HepG2 (cell line): Measurements from ENCODE around the gene HDAC3. TPM values are rescaled to one million over a fixed set of nuclear protein-coding genes. Genes with fewer than 3 reads are reported as not detected.

Experiments
- ADNP ChIP-seq: sonication (generic); formaldehyde crosslinking; IDR thresholded peaks from 2 replicates; pipeline ENCODE4 v1.4.0; 2020; ENCODE audit warnings: missing genetic modification reagents
- BCL6 ChIP-seq: IDR thresholded peaks from 2 replicates; pipeline ENCODE4 v1.6.1; 2016; ENCODE audit warnings: missing genetic modification reagents, missing compliant biosample characterization
- BRD4 ChIP-seq: sonication (generic); formaldehyde crosslinking; IDR thresholded peaks from 2 replicates; pipeline ENCODE4 v1.4.0; 2020; ENCODE audit warnings: missing genetic modification reagents
- GATAD1 ChIP-seq: IDR thresholded peaks from 2 replicates; pipeline ENCODE4 v1.6.1; 2016; ENCODE audit warnings: missing genetic modification reagents, missing compliant biosample characterization
- HDAC1 ChIP-seq: sonication (generic); formaldehyde crosslinking; IDR thresholded peaks from 2 replicates; pipeline ENCODE4 v1.5.1; 2020; ENCODE audit warnings: mild to moderate bottlenecking, missing genetic modification reagents
- KAT8 ChIP-seq: IDR thresholded peaks from 2 replicates; pipeline ENCODE4 v1.6.1; 2016; ENCODE audit warnings: missing genetic modification reagents, missing compliant biosample characterization
- KDM1A ChIP-seq: IDR thresholded peaks from 2 replicates; pipeline ENCODE4 v1.6.1; 2016; ENCODE audit warnings: missing compliant biosample characterization
- MXI1 ChIP-seq: IDR thresholded peaks from 3 replicates; pipeline ENCODE4 v1.6.1; 2012; ENCODE audit warnings: low read depth, low read length, inconsistent platforms, borderline replicate concordance
- NKX3-1 ChIP-seq: sonication (generic); formaldehyde crosslinking; IDR thresholded peaks from 2 replicates; pipeline ENCODE4 v1.5.0; 2020; ENCODE audit warnings: missing genetic modification reagents
- REL ChIP-seq: sonication (generic); formaldehyde crosslinking; conservative IDR thresholded peaks from 2 replicates; pipeline ENCODE4 v1.8.0; 2022; ENCODE audit warnings: mild to moderate bottlenecking, missing genetic modification reagents, moderate library complexity
- SCMH1 ChIP-seq: sonication (generic); formaldehyde crosslinking; IDR thresholded peaks from 2 replicates; pipeline ENCODE4 v1.9.0; 2021; ENCODE audit warnings: missing genetic modification reagents, mild to moderate bottlenecking, borderline replicate concordance
- THAP11 ChIP-seq: IDR thresholded peaks from 2 replicates; pipeline ENCODE4 v1.6.1; 2016; ENCODE audit warnings: missing biosample characterization, missing genetic modification reagents
- ZBTB20 ChIP-seq: sonication (generic); formaldehyde crosslinking; IDR thresholded peaks from 2 replicates; pipeline ENCODE4 v1.8.1; 2023; ENCODE audit warnings: missing genetic modification reagents, low read depth, mild to moderate bottlenecking, borderline replicate concordance
- ZFP36L2 ChIP-seq: sonication (generic); formaldehyde crosslinking; IDR thresholded peaks from 2 replicates; pipeline ENCODE4 v1.4.0; 2020; ENCODE audit warnings: missing genetic modification reagents
- ZNF180 ChIP-seq: sonication (generic); formaldehyde crosslinking; IDR thresholded peaks from 2 replicates; pipeline ENCODE4 v1.4.0; 2020; ENCODE audit warnings: low read depth, missing genetic modification reagents, borderline replicate concordance
- ZNF331 ChIP-seq: sonication (generic); formaldehyde crosslinking; IDR thresholded peaks from 2 replicates; pipeline ENCODE4 v1.4.0; 2020; ENCODE audit warnings: missing genetic modification reagents
- ZNF335 ChIP-seq: sonication (generic); formaldehyde crosslinking; IDR thresholded peaks from 2 replicates; pipeline ENCODE4 v1.4.0; 2020; ENCODE audit warnings: missing genetic modification reagents
- ZNF720 ChIP-seq: sonication (generic); formaldehyde crosslinking; IDR thresholded peaks from 2 replicates; pipeline ENCODE4 v1.4.0; 2020; ENCODE audit warnings: missing genetic modification reagents
- ZNF891 ChIP-seq: sonication (generic); formaldehyde crosslinking; IDR thresholded peaks from 2 replicates; pipeline ENCODE4 v1.5.0; 2020; ENCODE audit warnings: mild to moderate bottlenecking, missing genetic modification reagents
- polyA plus RNA-seq, 8 experiments: library from polyadenylated mRNA; depleted of rRNA in 3 of 8; stranded (reverse) in 7 of 8; unstranded in 1 of 8; fragments of >200 nt; fragmentation: Illumina TruSeq in 4 of 8; extraction: Trizol in 4 of 8; gene quantifications; 2 replicates each; pipeline versions ENCODE4 v1.2.1 to v1.2.3, GENCODE V29; 2011 to 2016; ENCODE audit warnings: low read depth in 4 of 8, missing spikeins in 1 of 8, mixed read lengths in 1 of 8; ENCODE audit not compliant: insufficient read depth in 1 of 8
- total RNA-seq, 5 experiments: library from RNA; depleted of rRNA; stranded (reverse); fragments of >200 nt; fragmentation: Illumina TruSeq; extraction: Trizol; gene quantifications; 2 replicates each; pipeline ENCODE4 v1.2.3, GENCODE V29; 2016; ENCODE audit warnings: low read depth in 1 of 5
- TF ChIP-seq, protein P1 (sequence below): sonication (generic); formaldehyde crosslinking; IDR thresholded peaks from 2 replicates; pipeline ENCODE4 v1.4.0; 2020; ENCODE audit warnings: missing genetic modification reagents
- TF ChIP-seq, protein P2 (sequence below): IDR thresholded peaks from 2 replicates; pipeline ENCODE4 v1.6.1; 2012; ENCODE audit warnings: low read depth, low read length, improper control_type of control experiment
- TF ChIP-seq, protein P3 (sequence below): sonication (generic); formaldehyde crosslinking; IDR thresholded peaks from 2 replicates; pipeline ENCODE4 v1.4.0; 2020; ENCODE audit warnings: mild to moderate bottlenecking, low read depth, missing genetic modification reagents
- TF ChIP-seq, protein P4 (sequence below): sonication (generic); formaldehyde crosslinking; IDR thresholded peaks from 2 replicates; pipeline ENCODE4 v1.8.0; 2022; ENCODE audit warnings: missing genetic modification reagents, mild to moderate bottlenecking, moderate library complexity, borderline replicate concordance

Gene HDAC3
- total and polyA plus RNA-seq, 2 of the 13 experiments (the other 11 are each of a cell fraction or from before 2014, with no cell fraction given): 84.0 to 94.1 TPM

DNA sequence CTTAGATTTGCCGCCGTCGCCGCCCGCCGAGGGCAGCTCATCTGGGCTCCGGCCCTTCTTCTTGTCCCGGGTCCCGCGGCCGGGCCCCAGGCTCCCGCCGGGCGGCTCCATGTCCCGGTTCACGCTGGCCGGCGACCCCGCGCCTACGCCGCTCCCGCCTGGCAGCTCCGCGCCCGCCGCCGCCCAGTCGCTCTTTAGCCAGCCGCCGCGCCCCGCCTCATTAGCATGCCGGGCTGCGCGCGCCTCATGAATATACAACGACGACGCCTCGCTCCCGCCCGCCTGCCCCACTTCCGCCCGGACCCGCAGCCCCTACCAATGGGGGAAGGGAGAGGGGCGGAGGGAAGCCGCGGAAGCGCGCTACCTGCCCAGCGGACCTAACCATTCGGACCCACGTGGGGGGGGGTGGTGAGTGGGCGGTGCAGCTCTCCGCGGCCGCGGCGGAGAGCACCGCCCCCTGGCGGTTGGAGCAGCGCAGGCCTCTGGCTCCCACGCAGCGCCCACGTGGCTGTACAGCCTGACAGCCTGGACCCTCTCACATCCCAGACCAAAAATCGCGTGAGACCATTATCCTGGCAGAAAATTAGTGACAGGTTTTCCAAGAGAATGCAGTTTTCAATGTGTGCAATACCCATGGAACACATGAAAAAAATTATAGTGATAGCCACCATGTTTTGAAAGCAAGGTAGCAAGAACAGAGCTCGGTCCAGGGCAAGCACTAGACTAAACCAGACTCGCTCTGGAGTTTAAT is 17.7 kb downstream of the HDAC3 start, which contains the start of gene DIAPH1 (continued):
- TF ChIP-seq, protein P1, sequence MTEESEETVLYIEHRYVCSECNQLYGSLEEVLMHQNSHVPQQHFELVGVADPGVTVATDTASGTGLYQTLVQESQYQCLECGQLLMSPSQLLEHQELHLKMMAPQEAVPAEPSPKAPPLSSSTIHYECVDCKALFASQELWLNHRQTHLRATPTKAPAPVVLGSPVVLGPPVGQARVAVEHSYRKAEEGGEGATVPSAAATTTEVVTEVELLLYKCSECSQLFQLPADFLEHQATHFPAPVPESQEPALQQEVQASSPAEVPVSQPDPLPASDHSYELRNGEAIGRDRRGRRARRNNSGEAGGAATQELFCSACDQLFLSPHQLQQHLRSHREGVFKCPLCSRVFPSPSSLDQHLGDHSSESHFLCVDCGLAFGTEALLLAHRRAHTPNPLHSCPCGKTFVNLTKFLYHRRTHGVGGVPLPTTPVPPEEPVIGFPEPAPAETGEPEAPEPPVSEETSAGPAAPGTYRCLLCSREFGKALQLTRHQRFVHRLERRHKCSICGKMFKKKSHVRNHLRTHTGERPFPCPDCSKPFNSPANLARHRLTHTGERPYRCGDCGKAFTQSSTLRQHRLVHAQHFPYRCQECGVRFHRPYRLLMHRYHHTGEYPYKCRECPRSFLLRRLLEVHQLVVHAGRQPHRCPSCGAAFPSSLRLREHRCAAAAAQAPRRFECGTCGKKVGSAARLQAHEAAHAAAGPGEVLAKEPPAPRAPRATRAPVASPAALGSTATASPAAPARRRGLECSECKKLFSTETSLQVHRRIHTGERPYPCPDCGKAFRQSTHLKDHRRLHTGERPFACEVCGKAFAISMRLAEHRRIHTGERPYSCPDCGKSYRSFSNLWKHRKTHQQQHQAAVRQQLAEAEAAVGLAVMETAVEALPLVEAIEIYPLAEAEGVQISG: peak; percentile 94
- TF ChIP-seq GATAD1 (CRISPR knock-in tag): peak; percentile 68; the same call in 1 of the 2 replicates
- 0 out of 2 replicates have a peak, but pooled peaks have one; percentile 62 for TF ChIP-seq ZNF891 (CRISPR knock-in tag)
- TF ChIP-seq KAT8 (CRISPR knock-in tag): peak; percentile 88
- TF ChIP-seq, protein P2, sequence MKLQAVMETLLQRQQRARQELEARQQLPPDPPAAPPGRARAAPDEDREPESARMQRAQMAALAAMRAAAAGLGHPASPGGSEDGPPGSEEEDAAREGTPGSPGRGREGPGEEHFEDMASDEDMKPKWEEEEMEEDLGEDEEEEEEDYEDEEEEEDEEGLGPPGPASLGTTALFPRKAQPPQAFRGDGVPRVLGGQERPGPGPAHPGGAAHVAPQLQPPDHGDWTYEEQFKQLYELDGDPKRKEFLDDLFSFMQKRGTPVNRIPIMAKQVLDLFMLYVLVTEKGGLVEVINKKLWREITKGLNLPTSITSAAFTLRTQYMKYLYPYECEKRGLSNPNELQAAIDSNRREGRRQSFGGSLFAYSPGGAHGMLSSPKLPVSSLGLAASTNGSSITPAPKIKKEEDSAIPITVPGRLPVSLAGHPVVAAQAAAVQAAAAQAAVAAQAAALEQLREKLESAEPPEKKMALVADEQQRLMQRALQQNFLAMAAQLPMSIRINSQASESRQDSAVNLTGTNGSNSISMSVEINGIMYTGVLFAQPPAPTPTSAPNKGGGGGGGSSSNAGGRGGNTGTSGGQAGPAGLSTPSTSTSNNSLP: no peak; the same call in 1 of the 2 replicates
- no peak for TF ChIP-seq REL (CRISPR knock-in tag)
- TF ChIP-seq BRD4: no peak
- no peak for TF ChIP-seq ZNF720 (CRISPR knock-in tag)
- TF ChIP-seq MXI1: peak; percentile 99
- no peak for TF ChIP-seq KDM1A
- peak; percentile 75; the same call in 1 of the 2 replicates for TF ChIP-seq ZBTB20 (CRISPR knock-in tag)
- TF ChIP-seq, protein P3, sequence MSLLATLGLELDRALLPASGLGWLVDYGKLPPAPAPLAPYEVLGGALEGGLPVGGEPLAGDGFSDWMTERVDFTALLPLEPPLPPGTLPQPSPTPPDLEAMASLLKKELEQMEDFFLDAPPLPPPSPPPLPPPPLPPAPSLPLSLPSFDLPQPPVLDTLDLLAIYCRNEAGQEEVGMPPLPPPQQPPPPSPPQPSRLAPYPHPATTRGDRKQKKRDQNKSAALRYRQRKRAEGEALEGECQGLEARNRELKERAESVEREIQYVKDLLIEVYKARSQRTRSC (CRISPR knock-in tag): no peak
- peak; percentile 93 for TF ChIP-seq HDAC1
- TF ChIP-seq ZFP36L2: no peak
- no peak for TF ChIP-seq NKX3-1 (CRISPR knock-in tag)
- TF ChIP-seq ZNF335 (CRISPR knock-in tag): no peak
- TF ChIP-seq THAP11 (CRISPR knock-in tag): peak; percentile 80
- TF ChIP-seq BCL6: peak; percentile 32; the same call in 1 of the 2 replicates
- TF ChIP-seq ZNF180: no peak
- no peak for TF ChIP-seq ADNP
- TF ChIP-seq SCMH1: no peak
- peak; percentile 74; the same call in 1 of the 2 replicates for TF ChIP-seq ZNF331 (CRISPR knock-in tag)
- TF ChIP-seq, protein P4, sequence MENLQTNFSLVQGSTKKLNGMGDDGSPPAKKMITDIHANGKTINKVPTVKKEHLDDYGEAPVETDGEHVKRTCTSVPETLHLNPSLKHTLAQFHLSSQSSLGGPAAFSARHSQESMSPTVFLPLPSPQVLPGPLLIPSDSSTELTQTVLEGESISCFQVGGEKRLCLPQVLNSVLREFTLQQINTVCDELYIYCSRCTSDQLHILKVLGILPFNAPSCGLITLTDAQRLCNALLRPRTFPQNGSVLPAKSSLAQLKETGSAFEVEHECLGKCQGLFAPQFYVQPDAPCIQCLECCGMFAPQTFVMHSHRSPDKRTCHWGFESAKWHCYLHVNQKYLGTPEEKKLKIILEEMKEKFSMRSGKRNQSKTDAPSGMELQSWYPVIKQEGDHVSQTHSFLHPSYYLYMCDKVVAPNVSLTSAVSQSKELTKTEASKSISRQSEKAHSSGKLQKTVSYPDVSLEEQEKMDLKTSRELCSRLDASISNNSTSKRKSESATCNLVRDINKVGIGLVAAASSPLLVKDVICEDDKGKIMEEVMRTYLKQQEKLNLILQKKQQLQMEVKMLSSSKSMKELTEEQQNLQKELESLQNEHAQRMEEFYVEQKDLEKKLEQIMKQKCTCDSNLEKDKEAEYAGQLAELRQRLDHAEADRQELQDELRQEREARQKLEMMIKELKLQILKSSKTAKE (CRISPR knock-in tag): no peak; the same call in 1 of the 2 replicates
